KMS-11 (cell line): Measurements from ENCODE around the gene CASTOR1.

Experiments used
- H2AFZ ChIP-seq: fragments of 200-600 bp; sonication (generic); 2 replicates; pipeline ENCODE4 v1.6.1; 2016; ENCODE audit warnings: antibody characterized with exemption, mixed run types, low read depth
- H3K27ac ChIP-seq: fragments of 200-600 bp; sonication (generic); 2 replicates; pipeline ENCODE4 v1.6.1; 2016; ENCODE audit warnings: mild to moderate bottlenecking, mixed run types
- H3K27me3 ChIP-seq: fragments of 200-600 bp; sonication (generic); 2 replicates; pipeline ENCODE4 v1.6.1; 2017; ENCODE audit warnings: mild to moderate bottlenecking, low read depth, mixed run types, moderate library complexity; ENCODE audit not compliant: insufficient read depth
- H3K36me3 ChIP-seq: fragments of 200-600 bp; sonication (generic); 2 replicates; pipeline ENCODE4 v1.6.1; 2017; ENCODE audit warnings: mild to moderate bottlenecking, mixed run types; ENCODE audit not compliant: insufficient read depth
- H3K4me1 ChIP-seq: fragments of 200-600 bp; sonication (generic); 2 replicates; pipeline ENCODE4 v1.6.1; 2016; ENCODE audit warnings: mild to moderate bottlenecking, low read depth, mixed run types; ENCODE audit not compliant: poor library complexity, severe bottlenecking
- H3K4me2 ChIP-seq: fragments of 200-600 bp; sonication (generic); 2 replicates; pipeline ENCODE4 v1.7.0; 2016; ENCODE audit warnings: mild to moderate bottlenecking, mixed run types
- H3K4me3 ChIP-seq: fragments of 200-600 bp; sonication (generic); IDR thresholded peaks from 2 replicates; pipeline ENCODE4 v1.6.1; 2017; ENCODE audit warnings: low read depth, low read length, mixed read lengths; ENCODE audit not compliant: insufficient read depth
- H3K79me2 ChIP-seq: fragments of 200-600 bp; sonication (generic); 2 replicates; pipeline ENCODE4 v1.6.1; 2016; ENCODE audit warnings: low read depth, mixed run types; ENCODE audit not compliant: insufficient read depth
- H3K9ac ChIP-seq: fragments of 200-600 bp; sonication (generic); 2 replicates; pipeline ENCODE4 v1.6.1; 2016; ENCODE audit warnings: mild to moderate bottlenecking, mixed run types
- H4K20me1 ChIP-seq: fragments of 200-600 bp; sonication (generic); 2 replicates; pipeline ENCODE4 v1.6.1; 2016; ENCODE audit warnings: mild to moderate bottlenecking, mixed run types; ENCODE audit not compliant: insufficient read depth
- TF ChIP-seq, protein P1 (sequence below): fragments of 200-600 bp; sonication (generic); conservative IDR thresholded peaks from 2 replicates; pipeline ENCODE4 v1.6.1; 2017; ENCODE audit warnings: low read depth, mild to moderate bottlenecking, antibody characterized with exemption, low read length, moderate library complexity, mixed read lengths

The CASTOR1 gene

GRCh38 chr22:30284666-30285065, 4.6 kb downstream of the CASTOR1 start:
- Histone ChIP-seq H3K9ac (no peak overlapping the region), H3K4me2 (no peak overlapping the region), H3K4me3 (no peak overlapping the region), H3K36me3 (no peaks in the 10 kb centered on the region), H3K79me2 (no peaks in the 10 kb centered on the region), H4K20me1 (no peaks in the 10 kb centered on the region), H3K27ac (no peak overlapping the region), H2AFZ (no peak overlapping the region), H3K4me1 (peaks cover 17% of the 10 kb centered on the region), H3K27me3 (no peaks in the 10 kb centered on the region)
- TF ChIP-seq, protein P1, sequence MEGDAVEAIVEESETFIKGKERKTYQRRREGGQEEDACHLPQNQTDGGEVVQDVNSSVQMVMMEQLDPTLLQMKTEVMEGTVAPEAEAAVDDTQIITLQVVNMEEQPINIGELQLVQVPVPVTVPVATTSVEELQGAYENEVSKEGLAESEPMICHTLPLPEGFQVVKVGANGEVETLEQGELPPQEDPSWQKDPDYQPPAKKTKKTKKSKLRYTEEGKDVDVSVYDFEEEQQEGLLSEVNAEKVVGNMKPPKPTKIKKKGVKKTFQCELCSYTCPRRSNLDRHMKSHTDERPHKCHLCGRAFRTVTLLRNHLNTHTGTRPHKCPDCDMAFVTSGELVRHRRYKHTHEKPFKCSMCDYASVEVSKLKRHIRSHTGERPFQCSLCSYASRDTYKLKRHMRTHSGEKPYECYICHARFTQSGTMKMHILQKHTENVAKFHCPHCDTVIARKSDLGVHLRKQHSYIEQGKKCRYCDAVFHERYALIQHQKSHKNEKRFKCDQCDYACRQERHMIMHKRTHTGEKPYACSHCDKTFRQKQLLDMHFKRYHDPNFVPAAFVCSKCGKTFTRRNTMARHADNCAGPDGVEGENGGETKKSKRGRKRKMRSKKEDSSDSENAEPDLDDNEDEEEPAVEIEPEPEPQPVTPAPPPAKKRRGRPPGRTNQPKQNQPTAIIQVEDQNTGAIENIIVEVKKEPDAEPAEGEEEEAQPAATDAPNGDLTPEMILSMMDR, result no peak

- no peak overlapping the region for H3K9ac ChIP-seq
- no peaks in the 10 kb centered on the region for H3K79me2 ChIP-seq
- no peaks in the 10 kb centered on the region for H3K27me3 ChIP-seq
- TF ChIP-seq, protein P1, result no peak
- no peaks in the 10 kb centered on the region for H4K20me1 ChIP-seq
- no peak overlapping the region for H3K27ac ChIP-seq
- no peaks in the 10 kb centered on the region for H3K36me3 ChIP-seq
- H3K4me1 ChIP-seq, result peaks cover 16% of the 10 kb centered on the region
- H2AFZ ChIP-seq, result no peak overlapping the region
- H3K4me3 ChIP-seq, result no peak overlapping the region
- no peak overlapping the region for H3K4me2 ChIP-seq
Measured at GRCh38 chr22:30284172-30284571, 5.1 kb downstream of the CASTOR1 start.

- Histone ChIP-seq H3K36me3 (no peaks in the 10 kb centered on the region), H2AFZ (no peak overlapping the region), H3K27ac (no peak overlapping the region), H3K27me3 (no peaks in the 10 kb centered on the region), H3K79me2 (no peaks in the 10 kb centered on the region), H3K4me2 (no peak overlapping the region), H3K9ac (no peak overlapping the region), H3K4me1 (peaks cover 14% of the 10 kb centered on the region), H4K20me1 (no peaks in the 10 kb centered on the region), H3K4me3 (no peak overlapping the region)
- TF ChIP-seq, protein P1, result no peak
Measured at GRCh38 chr22:30283342-30283741, 6.0 kb downstream of the CASTOR1 start.

DNA sequence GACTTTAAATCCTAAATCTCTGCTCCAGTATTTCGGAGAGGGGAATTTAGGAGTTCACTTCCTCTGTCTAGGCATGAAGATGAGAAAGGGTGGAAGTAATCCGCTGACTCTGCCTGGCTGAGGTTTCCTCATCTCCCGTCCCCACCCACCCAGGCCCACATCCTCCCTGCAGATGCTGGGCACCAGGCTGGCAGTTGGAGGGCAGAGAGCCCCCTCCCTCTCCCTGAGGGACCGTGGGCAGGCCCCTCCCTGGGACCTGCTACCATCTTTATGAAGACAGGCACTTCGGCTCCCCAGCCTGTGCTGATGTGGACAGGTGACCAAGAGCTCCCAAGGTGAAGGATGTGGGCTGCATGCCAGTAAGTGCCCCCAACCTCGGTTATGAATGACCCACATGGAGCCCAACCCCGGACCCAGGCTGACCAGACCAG, 6.7 kb downstream of the CASTOR1 start:
- Histone ChIP-seq H3K36me3 (no peaks in the 10 kb centered on the region), H3K27me3 (no peaks in the 10 kb centered on the region), H4K20me1 (no peaks in the 10 kb centered on the region), H3K4me1 (peaks cover 6% of the 10 kb centered on the region), H3K27ac (no peak overlapping the region), H3K9ac (no peak overlapping the region), H2AFZ (no peak overlapping the region), H3K4me3 (no peak overlapping the region), H3K79me2 (no peaks in the 10 kb centered on the region), H3K4me2 (no peak overlapping the region)
- TF ChIP-seq, protein P1, result no peak

- no peaks in the 10 kb centered on the region for H4K20me1 ChIP-seq
- H3K27me3 ChIP-seq, result peaks cover 7% of the 10 kb centered on the region; the same call in 1 of the 2 replicates
- no peak overlapping the region for H3K27ac ChIP-seq
- TF ChIP-seq, protein P1, result no peak
- H3K4me3 ChIP-seq, result no peak overlapping the region
- no peaks in the 10 kb centered on the region for H3K79me2 ChIP-seq
- no peak overlapping the region for H3K9ac ChIP-seq
- H2AFZ ChIP-seq, result no peak overlapping the region
- H3K4me1 ChIP-seq, result no peaks in the 10 kb centered on the region
- no peak overlapping the region for H3K4me2 ChIP-seq
- no peaks in the 10 kb centered on the region for H3K36me3 ChIP-seq
Measured at GRCh38 chr22:30280505-30280904, 8.8 kb downstream of the CASTOR1 start.
